Activated T-cell treated with anti-CD3 and anti-CD28 coated beads, Interleukin-2, amount 50 U/mL, for 72 hours (primary cell): ENCODE results near the gene SYCE3. TPM values are rescaled to one million over a fixed set of nuclear protein-coding genes. Genes with fewer than 3 reads are reported as not detected.
"Not testable (repeated sequence)": the region's sequence is repeated elsewhere in the genome, so short reads cannot be mapped to it uniquely, and the experiment has no call there.

Source experiments
- ATAC-seq, 2 donors: fragments of 150-1000 bp; cut with Tn5 transposase; replicated peaks in 1 of 2; 2 replicates each; pipeline ENCODE4 v1.10.0; 2021; ENCODE audit warnings: moderate library complexity in 2 of 2, mild to moderate bottlenecking in 1 of 2
- DNase-seq, 2 donors: peaks; one replicate each; pipeline ENCODE4 v3.0.0; 2021 to 2022; ENCODE audit warnings: mixed read lengths in 1 of 2
- H3K27ac Mint-ChIP-seq: one replicate; pipeline ENCODE4 v1.8.0; 2022; ENCODE audit warnings: mild to moderate bottlenecking, moderate library complexity, mixed read lengths
- H3K27me3 Mint-ChIP-seq: one replicate; pipeline ENCODE4 v1.8.0; 2022; ENCODE audit warnings: low read depth, mixed read lengths
- H3K36me3 Mint-ChIP-seq, 2 donors: one replicate each; pipeline ENCODE4 v1.8.0; 2022; ENCODE audit warnings: mixed read lengths in 2 of 2, mild to moderate bottlenecking in 1 of 2; ENCODE audit not compliant: insufficient read depth in 2 of 2
- H3K4me1 Mint-ChIP-seq: one replicate; pipeline ENCODE4 v1.8.0; 2022; ENCODE audit warnings: low read depth, mixed read lengths
- H3K4me3 Mint-ChIP-seq, 2 donors: one replicate each; pipeline ENCODE4 v1.8.0; 2022; ENCODE audit warnings: mild to moderate bottlenecking in 2 of 2, mixed read lengths in 2 of 2, moderate library complexity in 2 of 2
- H3K9me3 Mint-ChIP-seq, 2 donors: one replicate each; pipeline ENCODE4 v1.8.0; 2022; ENCODE audit warnings: mixed read lengths in 2 of 2
- total RNA-seq, 2 donors: library from RNA; stranded (reverse); gene quantifications; one replicate each; pipeline ENCODE4 v1.2.3, GENCODE V29; 2022

SYCE3 gene
- total RNA-seq, 2 donors from 2014 or later, result 1.7 TPM

DNA sequence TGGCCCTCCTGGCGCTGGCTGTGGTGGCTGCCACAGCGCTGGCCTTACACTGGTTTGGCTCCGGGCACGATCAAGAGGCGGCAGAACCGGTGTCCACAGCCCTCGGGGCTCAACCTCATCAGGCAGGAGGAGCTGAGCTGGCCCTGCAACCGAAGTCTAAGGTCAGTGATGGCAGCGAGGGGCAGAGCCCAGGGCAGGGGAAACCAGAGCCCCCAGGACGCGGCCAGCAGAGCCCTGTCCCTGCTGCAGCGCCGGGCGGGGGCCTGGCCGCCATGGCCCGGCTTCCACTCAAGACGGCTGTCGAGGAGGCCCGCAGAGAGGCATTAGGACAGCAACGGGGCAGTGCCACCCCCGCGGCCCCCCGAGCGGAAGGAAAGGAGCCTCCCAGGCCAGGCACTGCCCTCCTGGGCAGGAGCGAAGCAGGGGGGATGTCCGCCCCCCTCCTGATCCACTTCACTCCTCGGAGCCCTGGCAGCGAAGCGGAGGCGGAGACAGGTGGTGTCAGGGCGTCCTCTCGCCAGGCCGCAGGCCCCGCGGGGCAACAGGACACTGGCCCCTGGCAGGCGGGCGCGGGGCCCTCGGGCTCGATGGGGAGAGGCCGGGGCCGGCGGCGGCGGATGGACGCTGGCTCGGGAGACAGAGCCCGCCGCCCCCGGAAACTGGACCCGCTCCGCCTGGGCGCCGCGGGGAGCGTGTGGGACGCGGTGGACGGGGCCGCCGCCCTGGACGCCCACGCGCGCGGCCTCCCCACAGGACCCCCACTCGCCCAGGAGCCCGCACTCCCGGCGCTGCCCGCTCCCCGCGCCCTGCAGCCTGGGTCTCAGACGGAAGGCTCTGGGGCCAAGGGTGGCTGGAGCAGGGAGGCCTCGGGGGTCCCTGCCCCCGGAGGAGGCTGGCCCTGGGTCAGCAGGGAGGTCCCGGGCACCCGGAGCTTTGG is 16.1 kb downstream of the SYCE3 start:
- ATAC-seq (no peak), DNase-seq (no peak)
- Mint-ChIP-seq H3K4me1 (peaks cover 48% of the 10 kb centered on the region), H3K27me3 (no peaks in the 10 kb centered on the region), H3K36me3 (peaks cover 6 to 12% of the 10 kb centered on the region in 2 donors), H3K27ac (no peak overlapping the region), H3K9me3 (peaks cover 2 to 4% of the 10 kb centered on the region in 2 donors), H3K4me3 (peak overlapping the region; percentile 71 to 74)

DNA sequence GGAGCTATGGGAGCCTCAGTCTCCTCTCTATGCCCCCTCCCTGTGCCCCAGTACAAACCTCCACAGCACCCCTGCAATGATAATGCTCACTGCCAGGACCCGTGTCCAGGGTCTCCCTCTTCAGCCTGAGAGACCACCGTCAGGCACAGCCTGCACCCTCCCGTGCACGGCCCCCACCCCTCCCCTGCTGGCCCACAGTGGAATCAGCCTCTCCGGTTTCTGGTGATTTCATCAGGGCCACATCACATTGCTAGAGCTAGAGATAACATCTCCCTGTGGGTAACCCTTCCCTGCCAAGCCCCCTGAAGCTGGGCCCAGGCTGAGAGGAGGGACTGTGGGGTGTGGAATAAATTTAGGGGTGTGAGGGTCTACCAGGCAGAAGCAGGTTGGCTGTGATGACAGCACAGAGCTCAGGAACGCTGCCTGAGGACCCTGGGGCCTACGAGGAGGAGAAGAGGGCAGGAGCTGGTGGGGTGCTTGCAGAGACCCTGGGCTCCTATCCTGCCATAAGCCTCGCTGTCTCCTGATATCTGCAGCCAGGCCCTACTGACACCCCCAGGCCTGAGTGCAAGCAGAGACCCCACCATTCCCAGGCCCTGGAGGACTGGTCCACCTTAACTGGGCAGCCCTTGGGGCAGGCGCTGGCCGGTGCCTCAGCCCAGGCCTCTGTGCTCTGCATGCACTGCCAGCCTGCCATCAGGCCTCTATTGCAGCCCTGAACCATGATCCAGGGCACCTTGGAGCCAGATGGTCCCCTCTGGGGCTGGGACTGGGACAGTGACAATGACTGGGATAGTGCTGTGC is 17.0 kb downstream of the SYCE3 start, which contains the start of gene KLHDC7B:
KLHDC7B (plus strand) TSS at position 378 of the 804 bp plus-strand sequence; CDS start at position 723, 345 bp downstream.
- peak within 1 kb of the TSS; percentile 87 for H3K27ac Mint-ChIP-seq
- peaks cover 2 to 4% of the 10 kb centered on the region in 2 donors for H3K9me3 Mint-ChIP-seq
- peaks cover 6 to 12% of the 10 kb centered on the region in 2 donors for H3K36me3 Mint-ChIP-seq
- DNase-seq (peak; percentile 77 to 79), ATAC-seq (peak; percentile 48 to 49)
- H3K27me3 Mint-ChIP-seq, result no peaks in the 10 kb centered on the region
- H3K4me3 Mint-ChIP-seq, result peak within 1 kb of the TSS; percentile 71 to 74
- H3K4me1 Mint-ChIP-seq, result peaks cover 50% of the 10 kb centered on the region

DNA sequence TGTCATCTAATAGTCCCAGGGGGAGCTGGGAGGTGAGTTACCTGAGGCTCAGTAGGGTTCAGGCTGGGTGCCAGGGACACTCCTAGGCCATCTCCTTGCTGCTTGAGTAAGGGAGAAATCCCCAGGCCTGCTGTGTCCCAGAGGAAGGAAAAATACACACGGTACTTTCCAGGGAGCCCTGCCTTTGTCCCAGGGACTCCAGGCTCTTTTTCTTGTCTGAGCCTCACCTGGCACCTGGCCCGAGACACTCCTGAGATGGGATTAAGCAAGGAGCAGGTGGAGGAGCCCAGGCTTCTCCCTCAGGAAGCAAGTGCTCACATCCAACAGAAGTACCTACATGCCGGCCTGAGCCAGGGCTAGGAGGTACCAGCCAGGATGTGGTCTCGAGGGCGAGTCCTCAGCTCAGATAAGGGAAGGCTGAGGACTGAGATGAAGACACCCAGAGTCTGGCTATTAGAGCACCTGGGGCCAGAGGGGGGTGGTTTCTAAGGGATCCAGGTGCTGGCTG is 17.9 kb downstream of the SYCE3 start:
- H3K9me3 Mint-ChIP-seq, result peaks cover 2 to 4% of the 10 kb centered on the region in 2 donors
- ATAC-seq, result peak; percentile 12 to 27
- H3K27ac Mint-ChIP-seq, result peak overlapping the region; percentile 47
- peaks cover 6 to 7% of the 10 kb centered on the region in 2 donors for H3K36me3 Mint-ChIP-seq
- peak; percentile 63 to 65 for DNase-seq
- no peaks in the 10 kb centered on the region for H3K27me3 Mint-ChIP-seq
- H3K4me1 Mint-ChIP-seq, result peaks cover 51% of the 10 kb centered on the region
- peak overlapping the region; percentile 71 to 74 for H3K4me3 Mint-ChIP-seq

DNA sequence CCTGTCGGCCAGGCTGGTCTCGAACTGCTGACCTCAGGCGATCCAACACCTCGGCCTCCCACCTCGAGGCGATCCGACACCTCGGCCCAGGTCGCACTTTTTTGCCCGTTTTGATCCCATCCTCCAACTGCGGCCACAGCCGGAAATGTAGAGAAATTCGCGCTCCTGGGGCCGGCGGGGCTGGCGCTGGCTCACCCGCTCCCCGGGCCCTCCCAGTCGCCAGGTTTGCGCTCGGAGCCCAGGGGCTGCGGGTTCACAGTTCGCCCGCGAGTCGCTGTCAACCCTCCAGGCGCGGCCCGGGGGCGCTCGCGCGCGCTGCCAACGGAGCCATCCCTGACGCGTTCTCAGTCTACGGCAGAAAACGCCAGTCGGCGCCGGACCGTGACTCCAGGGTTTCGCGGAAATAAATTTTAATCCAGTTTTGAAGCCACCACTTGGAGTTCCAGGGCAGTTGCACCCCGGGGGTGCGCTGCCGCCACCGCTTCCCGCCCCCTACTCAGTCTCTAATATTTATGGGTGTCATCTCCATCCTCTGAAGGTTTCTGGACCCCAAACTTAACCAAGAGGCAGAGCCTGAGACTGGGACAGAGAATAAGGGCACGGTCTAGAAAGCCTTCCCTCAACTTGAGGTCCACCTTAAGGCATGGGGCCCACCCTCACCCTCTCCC is 18.5 kb downstream of the SYCE3 start:
- ATAC-seq (peak; percentile 38 to 39), DNase-seq (peak; percentile 91 to 93)
- Mint-ChIP-seq H3K27ac (peak overlapping the region; percentile 47), H3K4me3 (peak overlapping the region; percentile 71 to 74), H3K36me3 (peaks cover 6% of the 10 kb centered on the region in 2 donors), H3K27me3 (no peaks in the 10 kb centered on the region), H3K9me3 (peaks cover 2 to 4% of the 10 kb centered on the region in 2 donors), H3K4me1 (peaks cover 55% of the 10 kb centered on the region)

DNA sequence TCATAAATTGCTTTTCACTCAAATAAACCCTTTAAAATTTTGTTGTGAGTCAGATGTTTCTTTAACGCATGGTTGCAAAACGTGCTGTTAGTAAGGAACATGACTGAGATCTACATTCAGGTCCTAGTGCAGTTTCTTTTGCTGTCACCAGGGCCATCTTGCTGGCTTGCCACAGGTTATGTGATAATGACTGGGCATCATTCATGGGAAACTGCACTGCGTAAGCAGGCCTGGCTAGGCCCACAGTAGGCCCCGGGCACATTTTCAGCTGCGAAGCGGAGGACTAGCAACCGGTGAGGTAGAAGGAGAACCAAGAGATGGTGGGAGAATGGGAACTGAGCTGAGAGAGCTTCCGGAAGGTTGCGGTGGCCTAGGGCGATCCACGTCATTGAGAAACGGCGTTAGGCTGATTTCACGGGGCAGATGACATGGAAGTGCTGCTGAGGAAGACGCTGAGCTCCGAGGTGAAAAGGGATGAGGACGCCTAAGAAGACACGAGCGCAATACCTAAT is 20.2 kb downstream of the SYCE3 start:
- Mint-ChIP-seq H3K4me1 (peaks cover 71% of the 10 kb centered on the region), H3K27ac (peak overlapping the region; percentile 87), H3K36me3 (peaks cover 9% of the 10 kb centered on the region in 2 donors), H3K9me3 (peaks cover 2 to 4% of the 10 kb centered on the region in 2 donors), H3K27me3 (no peaks in the 10 kb centered on the region), H3K4me3 (peak overlapping the region; percentile 55 to 75)
- ATAC-seq (peak; percentile 45 to 50), DNase-seq (peak; percentile 73 to 76)

DNA sequence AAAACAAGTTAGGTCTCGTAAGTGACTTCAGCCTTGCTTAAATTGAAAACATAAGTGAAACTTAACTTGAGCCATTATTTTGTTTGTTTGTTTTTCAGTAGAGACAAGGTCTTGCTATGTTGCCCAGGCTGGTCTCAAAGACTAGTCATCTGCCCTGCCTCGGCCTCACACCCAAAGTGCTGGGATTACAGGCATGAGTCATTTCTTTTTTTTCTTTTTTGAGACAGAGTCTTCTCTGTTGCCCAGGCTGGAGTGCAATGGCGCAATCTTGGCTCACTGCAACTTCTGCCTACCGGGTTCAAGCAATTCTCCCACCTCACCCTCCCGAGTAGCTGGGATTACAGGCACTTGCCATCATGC is 21.1 kb downstream of the SYCE3 start:
- DNase-seq (peak; percentile 67 to 79), ATAC-seq (peak; percentile 42 to 45)
- H3K27me3 Mint-ChIP-seq, H3K9me3 Mint-ChIP-seq, H3K36me3 Mint-ChIP-seq: not testable (repeated sequence)
- Mint-ChIP-seq H3K4me3 (peak overlapping the region; percentile 55 to 75), H3K4me1 (peaks cover 79% of the 10 kb centered on the region), H3K27ac (peak overlapping the region; percentile 87)

DNA sequence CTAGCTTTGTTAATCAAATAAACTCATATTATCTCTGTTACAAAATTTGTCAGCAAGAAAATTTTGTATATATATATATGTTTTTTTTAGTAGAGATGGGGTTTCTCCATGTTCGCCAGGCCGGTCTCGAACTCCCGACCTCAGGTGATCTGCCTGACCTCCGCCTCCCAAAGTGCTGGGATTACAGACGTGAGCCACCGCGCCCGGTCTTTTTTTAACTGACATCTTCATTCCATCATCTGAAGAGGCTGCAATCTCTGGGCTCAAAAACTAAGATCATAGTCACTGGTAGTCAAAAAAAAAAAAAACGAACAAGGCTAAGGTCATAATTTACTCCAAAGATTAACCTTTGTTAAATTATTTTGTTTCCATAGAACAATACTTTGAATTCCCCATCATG is 22.3 kb downstream of the SYCE3 start:
- peaks cover 2 to 4% of the 10 kb centered on the region in 2 donors for H3K9me3 Mint-ChIP-seq
- peak overlapping the region; percentile 87 for H3K27ac Mint-ChIP-seq
- peak overlapping the region; percentile 55 to 75 for H3K4me3 Mint-ChIP-seq
- H3K36me3 Mint-ChIP-seq, result peaks cover 9% of the 10 kb centered on the region in 2 donors
- H3K27me3 Mint-ChIP-seq, result no peaks in the 10 kb centered on the region
- DNase-seq (no peak), ATAC-seq (no peak)
- peaks cover 77% of the 10 kb centered on the region for H3K4me1 Mint-ChIP-seq

DNA sequence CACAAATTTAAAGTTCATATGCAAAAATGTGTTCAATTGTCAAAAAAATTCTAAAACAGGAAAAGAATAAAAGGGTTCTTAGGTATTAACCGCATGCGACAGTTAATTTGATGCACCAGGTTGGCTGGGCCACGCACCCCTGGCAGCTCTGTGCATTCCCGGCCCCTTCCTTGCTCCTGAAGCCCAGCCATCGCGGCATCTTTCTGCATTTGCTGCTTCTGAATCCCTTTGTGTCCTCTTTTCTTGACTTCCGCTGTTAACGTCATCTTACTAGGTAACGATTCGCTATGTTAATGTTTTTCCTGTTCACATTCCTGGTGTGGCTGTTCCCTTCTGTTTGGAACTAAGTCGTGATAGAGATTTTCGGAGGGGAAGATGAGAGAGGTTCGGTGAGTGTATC is 25.0 kb downstream of the SYCE3 start:
- H3K36me3 Mint-ChIP-seq, result peaks cover 9 to 15% of the 10 kb centered on the region in 2 donors
- H3K4me1 Mint-ChIP-seq, result peaks cover 88% of the 10 kb centered on the region
- H3K27ac Mint-ChIP-seq, result peak overlapping the region; percentile 96
- no peak for ATAC-seq
- H3K9me3 Mint-ChIP-seq, result peaks cover 2 to 4% of the 10 kb centered on the region in 2 donors
- no peak for DNase-seq
- no peaks in the 10 kb centered on the region for H3K27me3 Mint-ChIP-seq
- peak overlapping the region; percentile 72 to 90 for H3K4me3 Mint-ChIP-seq

DNA sequence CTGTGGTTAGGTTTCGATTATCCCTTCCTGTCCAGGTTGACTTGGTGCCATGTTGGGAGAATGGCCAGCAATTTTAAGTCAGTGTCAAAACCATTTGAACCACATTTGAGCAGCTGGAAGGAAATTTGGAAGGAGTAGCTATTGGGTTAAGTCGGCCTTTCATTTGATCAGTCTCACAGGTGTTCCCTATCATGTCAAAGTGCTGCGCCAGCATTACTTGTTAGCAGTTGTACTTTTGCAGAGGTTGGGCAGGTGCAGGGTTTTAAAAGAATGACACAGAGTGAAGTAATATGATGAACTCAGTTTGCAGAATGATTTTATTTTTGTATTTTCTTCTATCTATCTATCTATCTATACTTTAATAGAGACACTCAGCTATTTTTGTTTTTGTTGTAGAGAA is 26.5 kb downstream of the SYCE3 start:
- Mint-ChIP-seq H3K4me3 (no peak overlapping the region), H3K4me1 (peaks cover 76% of the 10 kb centered on the region), H3K36me3 (peaks cover 3 to 13% of the 10 kb centered on the region in 2 donors), H3K27me3 (no peaks in the 10 kb centered on the region), H3K27ac (peak overlapping the region; percentile 57), H3K9me3 (no peaks in the 10 kb centered on the region)
- ATAC-seq (no peak), DNase-seq (no peak)

DNA sequence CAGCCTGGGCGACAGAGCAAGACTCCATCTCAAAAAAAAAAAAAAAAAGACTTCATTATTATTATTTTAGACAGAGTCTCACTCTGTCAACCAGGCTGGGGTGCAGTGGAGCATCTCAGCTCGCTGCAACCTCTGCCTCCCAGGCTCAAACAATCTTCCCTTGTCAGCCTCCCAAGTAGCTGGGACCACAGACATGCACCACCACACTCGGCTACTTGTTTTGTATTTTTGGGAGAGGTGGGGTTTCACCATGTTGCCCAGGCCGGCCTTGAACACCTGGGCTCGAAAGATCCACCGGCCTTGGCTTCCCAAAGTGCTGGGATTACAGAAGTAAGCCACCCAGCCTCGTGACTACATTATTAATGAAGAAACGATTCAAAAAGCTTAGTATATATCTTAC is 27.6 kb downstream of the SYCE3 start:
- Mint-ChIP-seq H3K4me3 (no peak overlapping the region), H3K4me1 (peaks cover 65% of the 10 kb centered on the region), H3K36me3 (peaks cover 5 to 15% of the 10 kb centered on the region in 2 donors), H3K9me3 (no peaks in the 10 kb centered on the region), H3K27ac (no peak overlapping the region), H3K27me3 (no peaks in the 10 kb centered on the region)
- no peak for DNase-seq
- ATAC-seq, result no peak

DNA sequence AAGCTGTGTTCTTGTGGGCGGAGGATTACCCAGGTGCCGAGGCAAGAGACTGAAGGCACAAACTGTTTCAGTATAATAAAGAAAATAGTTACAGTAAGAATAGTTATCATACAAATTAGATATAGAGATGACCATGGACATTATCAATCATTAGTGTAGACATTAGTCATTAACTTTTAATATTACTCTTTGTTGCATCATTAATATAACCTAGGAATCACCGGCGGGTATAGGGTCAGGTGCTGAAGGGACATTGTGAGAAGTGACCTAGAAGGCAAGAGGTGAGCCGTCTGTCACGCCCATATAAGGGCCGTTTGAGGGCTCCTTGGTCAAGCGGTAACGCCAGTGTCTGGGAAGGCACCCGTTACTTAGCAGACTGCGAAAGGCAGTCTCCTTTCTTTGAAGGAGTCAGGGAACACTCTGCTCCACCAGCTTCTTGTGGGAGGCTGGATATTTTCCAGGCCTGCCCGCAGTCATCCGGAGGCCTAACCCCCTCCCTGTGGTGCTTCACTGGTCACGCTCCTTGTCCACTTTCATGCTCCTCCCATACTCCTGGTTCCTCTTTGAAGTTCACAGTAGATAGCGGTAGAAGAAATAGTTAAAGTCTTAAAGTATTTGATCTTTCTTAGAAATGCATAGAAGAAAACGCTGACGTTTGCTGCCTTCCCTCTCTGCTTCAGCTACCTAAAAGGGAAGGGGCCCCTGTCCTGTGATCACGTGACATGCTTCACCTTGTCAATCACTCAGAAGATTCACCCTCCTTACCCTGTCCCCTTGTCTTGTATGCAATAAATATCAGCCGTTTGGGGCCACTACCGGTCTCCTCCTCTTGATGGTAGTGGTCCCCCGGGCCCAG is 28.6 kb downstream of the SYCE3 start:
- peak overlapping the region; percentile 93 for H3K27ac Mint-ChIP-seq
- H3K36me3 Mint-ChIP-seq, result peaks cover 5 to 15% of the 10 kb centered on the region in 2 donors
- H3K27me3 Mint-ChIP-seq, DNase-seq, ATAC-seq, H3K9me3 Mint-ChIP-seq: not testable (repeated sequence)
- H3K4me1 Mint-ChIP-seq, result peaks cover 55% of the 10 kb centered on the region
- H3K4me3 Mint-ChIP-seq, result peak overlapping the region; percentile 96 to 98
